A549 treated with CpdA at 1 μM for 4 hours (cell line): ENCODE data around the gene TSG101. TPM values are rescaled to one million over a fixed set of nuclear protein-coding genes. Genes with fewer than 3 reads are reported as not detected.

ENCODE experiments used
- total RNA-seq: library from RNA; stranded (reverse); fragments of 200-300 nt; extraction: Qiagen RNA extraction; gene quantifications from 5 replicates; pipeline ENCODE4 v1.2.3, GENCODE V29; 2022; ENCODE audit warnings: low read depth

The TSG101 gene
- 92.9 to 113 TPM (median 97.6 TPM) in 5 replicates for total RNA-seq

GRCh38 chr11:18526521-18527296 is at the start of gene TSG101:
TSG101 (minus strand) TSS chr11:18526942; CDS start chr11:18526816, 126 bp downstream.

GRCh38 chr11:18455686-18456372 is 70.9 kb downstream of the TSG101 start, which contains the start of gene LDHAL6A:
LDHAL6A (plus strand) TSS chr11:18455856; CDS start chr11:18456681, 825 bp downstream.

Other genes with a start within 250 kb of the TSG101 start
- gene HPS5, start 204.8 kb downstream of the TSG101 start, total RNA-seq: 12.9 to 14.3 TPM (median 13.1 TPM) in 5 replicates
- 33.1 to 39.9 TPM (median 36.8 TPM) in 5 replicates for gene GTF2H1, start 204.4 kb downstream of the TSG101 start, total RNA-seq
- 2,235 to 3,232 TPM (median 2,437 TPM) in 5 replicates for gene LDHA, start 132.4 kb downstream of the TSG101 start, total RNA-seq
- 0.06 to 0.28 TPM (median 0.28 TPM) in 3 of 5 replicates, not detected in the others for gene LDHC, start 114.6 kb downstream of the TSG101 start, total RNA-seq
- not detected in 5 replicates for gene LDHAL6A, start 71.1 kb downstream of the TSG101 start, total RNA-seq
- gene UEVLD, start 61.8 kb upstream of the TSG101 start, total RNA-seq: 16.8 to 26.4 TPM (median 20.4 TPM) in 5 replicates
- 2.0 to 2.8 TPM (median 2.0 TPM) in 5 replicates for gene MISFA, start 72.8 kb upstream of the TSG101 start, total RNA-seq
- 14.5 to 22.6 TPM (median 17.7 TPM) in 5 replicates for gene SPTY2D1, start 107.4 kb upstream of the TSG101 start, total RNA-seq
- gene TMEM86A, start 171.8 kb upstream of the TSG101 start, total RNA-seq: 0.31 to 0.64 TPM (median 0.58 TPM) in 5 replicates
- gene IGSF22, start 199.2 kb upstream of the TSG101 start, total RNA-seq: 0.02 TPM in 1 of 5 replicates, not detected in the others